C4-2B (cell line): ENCODE results near the gene TBC1D10A.

Source experiments
- ZFX ChIP-seq: fragments of 450-650 bp; IDR thresholded peaks from 2 replicates; pipeline ENCODE4 v1.6.1; 2017
- TF ChIP-seq, protein P1 (sequence below): fragments of 450-650 bp; conservative IDR thresholded peaks from 2 replicates; pipeline ENCODE4 v1.5.1; 2017; ENCODE audit warnings: mild to moderate bottlenecking

DNA sequence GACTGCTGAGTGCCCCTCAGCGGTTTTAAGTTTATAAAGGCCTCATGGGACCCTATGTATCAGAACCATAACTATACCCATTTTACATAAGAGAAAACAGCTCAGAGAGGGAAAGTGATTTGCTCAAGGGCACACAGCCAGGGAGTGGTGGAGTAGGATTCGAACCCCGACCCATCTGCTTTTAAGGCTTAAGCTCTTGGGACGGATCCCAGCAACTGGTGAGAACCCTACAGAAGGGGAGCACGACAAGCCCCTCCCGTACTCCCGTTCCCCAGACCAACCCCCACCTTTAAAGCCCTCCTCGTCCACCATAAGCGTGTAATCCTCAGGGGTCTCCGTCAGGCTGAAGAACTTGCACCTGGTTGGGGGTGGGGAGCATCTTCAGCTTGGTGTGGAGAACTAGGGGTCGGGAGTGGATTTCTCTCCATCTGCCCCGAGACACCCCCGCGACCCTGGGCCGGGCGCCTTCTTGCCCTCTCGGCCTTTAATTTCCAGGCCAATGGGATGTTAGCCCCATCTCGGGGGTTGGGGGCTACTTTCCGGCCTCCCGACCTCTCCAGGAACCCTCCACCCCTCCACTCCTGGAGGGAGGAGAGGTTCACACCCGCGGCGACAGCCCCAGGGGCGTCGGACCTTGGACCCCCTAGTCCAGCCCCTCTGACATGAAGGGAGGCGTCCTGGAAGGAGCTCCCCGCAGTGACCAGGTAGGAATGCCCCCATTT, 38.2 kb downstream of the TBC1D10A start:
- TF ChIP-seq, protein P1, sequence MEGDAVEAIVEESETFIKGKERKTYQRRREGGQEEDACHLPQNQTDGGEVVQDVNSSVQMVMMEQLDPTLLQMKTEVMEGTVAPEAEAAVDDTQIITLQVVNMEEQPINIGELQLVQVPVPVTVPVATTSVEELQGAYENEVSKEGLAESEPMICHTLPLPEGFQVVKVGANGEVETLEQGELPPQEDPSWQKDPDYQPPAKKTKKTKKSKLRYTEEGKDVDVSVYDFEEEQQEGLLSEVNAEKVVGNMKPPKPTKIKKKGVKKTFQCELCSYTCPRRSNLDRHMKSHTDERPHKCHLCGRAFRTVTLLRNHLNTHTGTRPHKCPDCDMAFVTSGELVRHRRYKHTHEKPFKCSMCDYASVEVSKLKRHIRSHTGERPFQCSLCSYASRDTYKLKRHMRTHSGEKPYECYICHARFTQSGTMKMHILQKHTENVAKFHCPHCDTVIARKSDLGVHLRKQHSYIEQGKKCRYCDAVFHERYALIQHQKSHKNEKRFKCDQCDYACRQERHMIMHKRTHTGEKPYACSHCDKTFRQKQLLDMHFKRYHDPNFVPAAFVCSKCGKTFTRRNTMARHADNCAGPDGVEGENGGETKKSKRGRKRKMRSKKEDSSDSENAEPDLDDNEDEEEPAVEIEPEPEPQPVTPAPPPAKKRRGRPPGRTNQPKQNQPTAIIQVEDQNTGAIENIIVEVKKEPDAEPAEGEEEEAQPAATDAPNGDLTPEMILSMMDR = no peak
- no peak for TF ChIP-seq ZFX
